ENCODE data around the gene EXD3. TPM values are rescaled to one million over a fixed set of nuclear protein-coding genes. Genes with fewer than 3 reads are reported as not detected.

Gene EXD3
- total RNA-seq, 4 donors from 2014 or later: 11.8 to 49.0 (median 31.5) TPM

DNA sequence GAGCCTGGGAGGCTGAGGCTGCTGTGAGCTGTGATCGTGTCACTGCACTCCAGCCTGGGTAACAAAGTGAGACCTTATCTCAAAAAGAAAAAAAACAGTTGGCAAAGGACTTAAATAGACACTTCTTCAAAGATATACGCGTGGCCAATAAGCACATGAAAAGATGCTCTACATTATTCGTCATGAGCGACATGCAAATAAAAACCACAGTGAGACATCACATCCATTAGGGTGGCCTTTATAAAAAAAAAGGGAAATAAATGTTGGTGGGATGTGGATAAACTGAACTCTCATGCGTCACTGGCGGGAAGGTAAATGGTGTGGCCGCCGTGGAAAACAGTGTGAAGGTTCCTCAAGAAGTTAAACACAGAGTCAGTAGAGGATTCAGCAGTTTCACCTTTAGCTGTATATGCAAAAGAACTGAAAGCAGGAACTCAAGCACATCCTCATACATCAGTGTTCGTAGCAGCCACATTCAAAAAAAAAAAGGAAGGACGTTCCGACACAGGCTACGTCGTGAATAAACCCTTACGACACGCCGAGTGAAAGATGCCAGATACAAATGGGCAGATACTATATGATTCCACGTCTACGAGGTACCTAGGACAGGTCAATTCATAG lies 96.4 kb downstream of the EXD3 start:
- H3K4me3 ChIP-seq: no peak overlapping the region
- intact Hi-C loops (cut with DNase I; ENCODE audit: low total_unique reads): no loop called here
- H3K27me3 ChIP-seq: no peaks in the 10 kb centered on the region
- H3K4me1 ChIP-seq: no peaks in the 10 kb centered on the region
- H3K27ac ChIP-seq: no peak overlapping the region
- no peak for DNase-seq
- H3K9me3 ChIP-seq: peaks cover 0 to 3% of the 10 kb centered on the region in 2 donors
- no peaks in the 10 kb centered on the region for H3K36me3 ChIP-seq
- no peak for TF ChIP-seq CTCF (IDR thresholded peaks at IDR 0.05)
- TF ChIP-seq POLR2A (IDR thresholded peaks at IDR 0.05): no peak

GRCh38 chr9:137325799-137326198 lies 97.2 kb downstream of the EXD3 start:
- no peak for TF ChIP-seq CTCF (IDR thresholded peaks at IDR 0.05)
- no peak for TF ChIP-seq POLR2A (IDR thresholded peaks at IDR 0.05)
- intact Hi-C loops (cut with DNase I; ENCODE audit: low total_unique reads): no loop called here
- H3K4me1 ChIP-seq: no peaks in the 10 kb centered on the region
- no peaks in the 10 kb centered on the region for H3K36me3 ChIP-seq
- no peak for DNase-seq
- H3K27me3 ChIP-seq: no peaks in the 10 kb centered on the region
- H3K27ac ChIP-seq: no peak overlapping the region
- no peak overlapping the region for H3K4me3 ChIP-seq
- H3K9me3 ChIP-seq: peaks cover 0 to 3% of the 10 kb centered on the region in 2 donors

GRCh38 chr9:137325124-137325523 lies 97.8 kb downstream of the EXD3 start:
- peaks cover 0 to 3% of the 10 kb centered on the region in 2 donors for H3K9me3 ChIP-seq

DNA sequence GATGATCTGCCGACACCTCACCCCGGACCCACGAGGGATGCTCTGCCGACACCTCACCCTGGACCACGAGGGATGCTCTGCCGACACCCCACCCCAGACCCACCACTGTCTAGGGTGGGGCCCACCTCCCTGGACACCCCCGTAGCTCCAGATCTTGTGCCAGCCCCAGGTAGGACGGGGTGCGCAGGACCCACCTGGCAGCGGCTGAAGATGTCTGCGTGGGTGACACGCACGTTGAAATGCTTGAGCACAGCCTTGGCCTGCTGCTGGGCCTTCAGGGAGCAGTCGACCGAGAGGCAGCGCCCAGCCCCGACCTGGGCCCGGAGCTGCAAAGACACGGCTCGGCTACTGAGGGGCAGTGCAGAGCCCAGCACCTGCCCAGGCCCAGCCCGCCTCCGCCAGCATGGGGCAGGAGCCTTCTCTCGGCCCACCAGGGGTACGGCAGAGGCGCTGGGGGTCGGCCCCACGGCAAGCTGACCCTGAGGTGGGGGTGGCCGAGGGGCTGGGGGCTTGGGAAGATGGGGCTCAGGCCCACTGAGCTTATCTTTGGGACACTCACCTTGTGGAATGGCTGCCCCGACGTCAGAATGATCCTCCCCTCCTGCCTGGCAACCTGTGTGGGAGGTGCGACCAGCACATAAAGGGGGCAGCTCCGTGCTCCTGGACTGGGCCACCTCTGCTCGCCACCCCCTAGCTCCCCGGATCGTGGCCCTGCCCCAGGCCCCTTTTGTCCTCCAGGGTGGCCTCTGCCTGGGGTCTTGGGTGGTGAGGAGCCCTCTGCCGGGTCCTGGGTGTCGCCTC lies 99.2 kb downstream of the EXD3 start:
- DNase-seq: no peak
- no peak for TF ChIP-seq POLR2A (IDR thresholded peaks at IDR 0.05)
- TF ChIP-seq CTCF (IDR thresholded peaks at IDR 0.05): no peak
- Histone ChIP-seq H3K9me3 (peaks cover 0 to 3% of the 10 kb centered on the region in 2 donors), H3K4me3 (no peak overlapping the region), H3K27ac (no peak overlapping the region), H3K27me3 (no peaks in the 10 kb centered on the region), H3K36me3 (no peaks in the 10 kb centered on the region), H3K4me1 (no peaks in the 10 kb centered on the region)
- intact Hi-C loops (cut with DNase I; ENCODE audit: low total_unique reads): no loop called here

More at GRCh38 chr9:137325124-137325523, 97.8 kb downstream of the EXD3 start:
- TF ChIP-seq CTCF (IDR thresholded peaks at IDR 0.05) (no peak), POLR2A (IDR thresholded peaks at IDR 0.05) (no peak)
- Histone ChIP-seq H3K27me3 (no peaks in the 10 kb centered on the region), H3K4me1 (no peaks in the 10 kb centered on the region), H3K36me3 (no peaks in the 10 kb centered on the region), H3K4me3 (no peak overlapping the region), H3K27ac (no peak overlapping the region)
- intact Hi-C loops (cut with DNase I; ENCODE audit: low total_unique reads): no loop called here
- DNase-seq: no peak

DNA sequence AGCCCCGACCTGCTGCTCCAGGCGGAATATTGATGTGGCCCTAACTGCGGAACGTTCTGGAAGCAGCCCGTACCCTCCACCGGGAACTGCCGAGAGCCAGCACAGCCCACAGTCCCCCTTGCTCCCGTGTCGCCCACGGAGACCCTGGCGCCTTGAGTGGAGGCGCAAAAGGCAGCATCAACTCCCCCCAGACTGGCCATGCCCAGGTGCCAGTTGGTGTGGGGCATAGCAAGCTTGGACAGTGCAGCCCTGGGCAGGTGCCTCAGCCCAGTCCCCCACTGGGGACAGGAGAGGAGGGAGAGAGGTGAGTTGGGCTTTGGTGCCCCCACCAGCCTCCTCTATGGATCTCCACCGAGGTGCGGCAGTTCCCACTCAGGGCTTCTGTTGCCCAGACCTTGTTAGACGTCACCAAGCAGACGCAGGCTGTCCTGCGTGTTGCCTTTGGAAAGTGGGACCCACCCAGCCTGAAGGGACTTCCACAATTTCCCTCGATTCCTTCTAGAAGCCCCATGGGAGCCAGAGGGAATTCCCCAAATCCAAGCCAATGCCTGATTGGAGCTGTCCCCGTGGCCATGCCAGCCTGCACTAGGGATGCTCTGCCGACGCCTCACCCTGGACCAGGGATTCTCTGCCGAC lies 101.1 kb downstream of the EXD3 start:
- Histone ChIP-seq H3K36me3 (no peaks in the 10 kb centered on the region), H3K4me3 (no peak overlapping the region), H3K9me3 (no peaks in the 10 kb centered on the region), H3K27ac (no peak overlapping the region), H3K27me3 (peaks cover 0 to 1% of the 10 kb centered on the region in 2 donors), H3K4me1 (no peaks in the 10 kb centered on the region)
- no peak for TF ChIP-seq POLR2A (IDR thresholded peaks at IDR 0.05)
- TF ChIP-seq CTCF (IDR thresholded peaks at IDR 0.05): no peak
- intact Hi-C loops (cut with DNase I; ENCODE audit: low total_unique reads): no loop called here
- no peak for DNase-seq
